NB4 (cell line): Measurements from ENCODE around the gene MAPK11.
A peak's percentile ranks its signal among the peaks of the same experiment; 100 is the strongest.

Source experiments
- DNase-seq: peaks from one replicate; pipeline ENCODE4 v3.0.0; 2010; ENCODE audit warnings: low read depth
- H3K4me3 ChIP-seq: one replicate; pipeline ENCODE4 v1.5.1; 2011; ENCODE audit warnings: mild to moderate bottlenecking, low read depth, low read length, moderate library complexity
- MYC ChIP-seq: IDR thresholded peaks from 2 replicates; pipeline ENCODE4 v1.6.1; 2011; ENCODE audit warnings: low read depth, low read length
- POLR2A ChIP-seq: IDR thresholded peaks from 2 replicates; pipeline ENCODE4 v1.6.1; 2011; ENCODE audit warnings: mild to moderate bottlenecking; ENCODE audit not compliant: insufficient read length; ENCODE audit errors: extremely low read depth
- TF ChIP-seq, protein P1 (sequence below): IDR thresholded peaks from 2 replicates; pipeline ENCODE4 v1.6.1; 2011; ENCODE audit warnings: low read depth, low read length
- TF ChIP-seq, protein P2 (sequence below): IDR thresholded peaks from one replicate; pipeline ENCODE4 v1.5.1; 2012; ENCODE audit warnings: low read depth, low read length

MAPK11 gene

DNA sequence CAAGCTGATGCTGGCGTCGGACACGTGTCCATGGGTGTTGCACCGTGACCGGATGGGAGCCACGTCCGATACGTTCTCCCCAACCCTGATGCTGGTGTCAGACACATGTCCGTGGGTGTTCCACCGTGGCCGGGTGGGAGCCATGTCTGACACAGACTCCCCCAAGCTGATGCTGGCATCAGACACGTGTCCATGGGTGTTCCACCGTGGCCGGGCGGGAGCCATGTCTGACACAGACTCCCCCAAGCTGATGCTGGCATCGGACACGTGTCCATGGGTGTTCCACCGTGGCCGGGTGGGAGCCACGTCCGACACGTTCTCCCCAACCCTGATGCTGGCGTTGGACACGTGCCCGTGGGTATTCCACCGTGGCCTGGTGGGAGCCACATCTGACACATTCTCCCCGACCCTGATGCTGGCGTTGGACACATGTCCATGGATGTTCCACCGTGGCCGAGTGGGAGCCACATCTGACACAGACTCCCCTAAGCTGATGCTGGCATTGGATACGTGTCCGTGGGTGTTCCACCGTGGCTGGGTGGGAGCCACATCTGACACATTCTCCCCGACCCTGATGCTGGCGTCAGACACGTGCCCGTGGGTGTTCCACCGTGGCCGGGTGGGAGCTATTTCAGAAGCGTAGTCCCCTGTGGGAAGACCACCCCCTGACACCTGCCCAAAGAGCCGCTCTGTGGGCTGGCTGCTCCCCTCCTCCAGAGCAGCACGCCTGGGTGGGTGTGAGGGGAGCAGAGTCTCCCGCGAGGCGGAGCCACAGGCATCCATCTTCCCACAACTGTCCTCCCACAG lies 49.4 kb downstream of the MAPK11 start:
- TF ChIP-seq POLR2A (no peak), MYC (no peak)
- TF ChIP-seq, protein P1, sequence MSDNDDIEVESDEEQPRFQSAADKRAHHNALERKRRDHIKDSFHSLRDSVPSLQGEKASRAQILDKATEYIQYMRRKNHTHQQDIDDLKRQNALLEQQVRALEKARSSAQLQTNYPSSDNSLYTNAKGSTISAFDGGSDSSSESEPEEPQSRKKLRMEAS: no peak
- TF ChIP-seq, protein P2, sequence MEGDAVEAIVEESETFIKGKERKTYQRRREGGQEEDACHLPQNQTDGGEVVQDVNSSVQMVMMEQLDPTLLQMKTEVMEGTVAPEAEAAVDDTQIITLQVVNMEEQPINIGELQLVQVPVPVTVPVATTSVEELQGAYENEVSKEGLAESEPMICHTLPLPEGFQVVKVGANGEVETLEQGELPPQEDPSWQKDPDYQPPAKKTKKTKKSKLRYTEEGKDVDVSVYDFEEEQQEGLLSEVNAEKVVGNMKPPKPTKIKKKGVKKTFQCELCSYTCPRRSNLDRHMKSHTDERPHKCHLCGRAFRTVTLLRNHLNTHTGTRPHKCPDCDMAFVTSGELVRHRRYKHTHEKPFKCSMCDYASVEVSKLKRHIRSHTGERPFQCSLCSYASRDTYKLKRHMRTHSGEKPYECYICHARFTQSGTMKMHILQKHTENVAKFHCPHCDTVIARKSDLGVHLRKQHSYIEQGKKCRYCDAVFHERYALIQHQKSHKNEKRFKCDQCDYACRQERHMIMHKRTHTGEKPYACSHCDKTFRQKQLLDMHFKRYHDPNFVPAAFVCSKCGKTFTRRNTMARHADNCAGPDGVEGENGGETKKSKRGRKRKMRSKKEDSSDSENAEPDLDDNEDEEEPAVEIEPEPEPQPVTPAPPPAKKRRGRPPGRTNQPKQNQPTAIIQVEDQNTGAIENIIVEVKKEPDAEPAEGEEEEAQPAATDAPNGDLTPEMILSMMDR: no peak
- no peak for DNase-seq
- H3K4me3 ChIP-seq: no peak overlapping the region

DNA sequence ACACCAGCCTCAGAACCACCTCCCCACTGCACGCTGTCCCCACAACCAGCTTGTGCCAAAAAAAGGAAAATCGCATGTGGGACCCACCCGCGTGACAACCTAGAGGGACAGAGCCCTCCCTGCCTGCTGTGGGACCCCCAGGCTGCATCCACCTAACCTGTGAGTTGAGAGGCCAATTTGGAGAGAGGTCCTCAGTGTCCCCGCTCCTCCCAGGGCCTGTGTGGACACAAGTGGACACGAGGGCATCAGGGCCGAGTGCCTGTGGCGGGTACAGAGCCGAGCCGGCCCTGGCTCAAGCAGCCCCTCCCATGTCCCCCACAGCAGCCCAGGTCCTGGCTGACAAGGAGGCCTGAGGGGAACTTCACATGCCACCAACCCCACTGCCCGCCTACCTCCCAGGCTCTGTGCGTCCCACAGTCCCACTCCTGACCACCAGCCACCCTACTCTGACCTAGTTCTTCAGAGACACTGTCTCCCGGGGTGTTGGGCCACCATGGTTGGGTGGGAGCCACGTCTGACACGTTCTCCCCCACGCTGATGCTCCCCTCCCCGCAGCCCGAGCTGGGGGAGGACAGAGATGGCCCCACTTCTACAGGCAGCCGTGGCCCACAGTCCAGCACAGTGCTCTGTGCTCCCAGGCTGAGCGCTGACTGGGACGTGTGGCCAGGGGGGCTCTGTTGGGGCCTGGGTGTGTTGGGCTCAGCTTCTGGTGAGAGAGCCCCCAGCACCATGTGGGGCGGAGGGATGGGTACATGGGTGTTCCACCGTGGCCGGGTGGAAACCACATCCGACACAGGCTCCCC lies 50.2 kb downstream of the MAPK11 start:
- no peak overlapping the region for H3K4me3 ChIP-seq
- DNase-seq: no peak
- TF ChIP-seq, protein P1: no peak
- no peak for TF ChIP-seq MYC
- TF ChIP-seq, protein P2: no peak
- TF ChIP-seq POLR2A: no peak

DNA sequence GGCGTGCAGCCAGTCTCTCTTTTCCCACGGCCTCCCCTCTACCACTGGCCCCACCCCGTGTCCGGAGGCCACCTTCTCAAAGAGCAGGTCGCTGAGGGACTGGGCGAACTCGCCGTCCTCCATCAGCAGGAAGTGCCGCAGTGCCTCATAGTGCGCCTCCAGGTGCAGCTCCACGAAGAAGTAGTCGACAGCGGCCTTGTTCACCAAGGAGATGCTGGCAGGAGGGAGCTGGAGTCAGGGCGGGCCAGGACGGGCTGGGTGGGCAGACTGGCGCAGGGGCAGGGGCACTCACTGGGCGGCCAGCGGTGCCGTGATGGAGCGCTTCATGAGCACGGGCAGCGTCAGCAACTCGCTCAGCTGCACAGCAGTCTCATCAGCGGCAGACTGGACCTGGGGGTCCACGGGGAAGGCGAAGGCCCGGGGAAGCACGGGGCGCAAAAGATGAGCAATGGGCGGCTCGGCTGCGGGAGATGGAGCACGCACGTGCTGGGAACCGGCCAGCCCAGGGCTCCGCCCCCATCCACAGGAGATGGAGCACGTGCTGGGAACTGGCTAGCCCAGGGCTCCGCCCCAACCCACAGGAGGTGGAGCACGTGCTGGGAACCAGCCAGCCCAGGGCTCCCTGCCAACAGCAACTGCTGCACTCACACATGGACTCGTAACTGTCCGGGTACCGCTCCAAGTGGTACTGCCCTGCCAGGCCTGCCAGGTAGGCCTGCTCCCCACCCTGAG lies 51.0 kb downstream of the MAPK11 start:
- no peak overlapping the region for H3K4me3 ChIP-seq
- peak; percentile 43 for DNase-seq
- no peak for TF ChIP-seq POLR2A
- TF ChIP-seq MYC: no peak; the same call in 1 of the 2 replicates
- TF ChIP-seq, protein P2: no peak
- TF ChIP-seq, protein P1: peak; percentile 89

DNA sequence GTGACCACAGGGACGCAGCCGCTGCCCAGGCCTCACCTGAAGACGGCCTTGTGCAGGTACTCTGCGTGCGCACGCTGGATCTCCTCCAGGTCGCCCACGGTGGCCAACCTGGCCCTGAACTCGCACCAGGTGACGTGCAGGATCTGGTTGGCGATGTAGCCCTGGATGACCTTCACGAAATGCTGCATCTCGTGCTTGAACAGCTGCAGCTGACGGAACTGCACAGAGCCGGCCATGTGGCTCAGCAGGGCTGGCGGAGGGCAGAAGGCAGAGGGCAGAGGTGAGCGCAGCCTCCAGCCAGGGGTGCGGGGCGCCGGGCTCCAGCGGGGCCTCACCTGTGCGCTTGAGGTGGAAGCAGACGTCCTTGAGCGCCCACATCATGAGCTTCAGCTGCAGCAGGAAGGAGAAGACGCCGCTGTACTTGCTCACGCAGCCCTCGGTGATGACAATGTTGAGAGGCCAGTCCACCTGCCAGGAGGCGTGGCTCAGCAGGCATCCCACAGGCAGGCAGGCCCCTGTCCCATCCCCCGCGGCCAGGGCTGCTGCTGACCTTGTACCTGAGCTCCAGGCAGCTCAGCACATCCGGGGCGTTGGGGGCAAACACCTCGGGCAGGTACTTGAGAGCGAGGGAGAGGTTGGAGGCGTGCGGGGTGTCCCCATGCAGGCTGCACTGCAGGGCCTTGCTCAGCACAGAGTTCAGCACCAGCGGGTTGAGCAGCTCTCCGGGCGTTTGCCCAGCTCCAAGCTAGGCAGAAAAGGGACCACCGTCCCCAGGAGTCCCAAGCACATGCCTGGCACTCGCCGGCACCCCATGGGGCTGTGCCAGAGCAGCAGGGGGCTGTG lies 51.8 kb downstream of the MAPK11 start:
- no peak for TF ChIP-seq POLR2A
- TF ChIP-seq, protein P2: no peak
- no peak for TF ChIP-seq MYC
- TF ChIP-seq, protein P1: no peak
- no peak for DNase-seq
- H3K4me3 ChIP-seq: no peak overlapping the region

DNA sequence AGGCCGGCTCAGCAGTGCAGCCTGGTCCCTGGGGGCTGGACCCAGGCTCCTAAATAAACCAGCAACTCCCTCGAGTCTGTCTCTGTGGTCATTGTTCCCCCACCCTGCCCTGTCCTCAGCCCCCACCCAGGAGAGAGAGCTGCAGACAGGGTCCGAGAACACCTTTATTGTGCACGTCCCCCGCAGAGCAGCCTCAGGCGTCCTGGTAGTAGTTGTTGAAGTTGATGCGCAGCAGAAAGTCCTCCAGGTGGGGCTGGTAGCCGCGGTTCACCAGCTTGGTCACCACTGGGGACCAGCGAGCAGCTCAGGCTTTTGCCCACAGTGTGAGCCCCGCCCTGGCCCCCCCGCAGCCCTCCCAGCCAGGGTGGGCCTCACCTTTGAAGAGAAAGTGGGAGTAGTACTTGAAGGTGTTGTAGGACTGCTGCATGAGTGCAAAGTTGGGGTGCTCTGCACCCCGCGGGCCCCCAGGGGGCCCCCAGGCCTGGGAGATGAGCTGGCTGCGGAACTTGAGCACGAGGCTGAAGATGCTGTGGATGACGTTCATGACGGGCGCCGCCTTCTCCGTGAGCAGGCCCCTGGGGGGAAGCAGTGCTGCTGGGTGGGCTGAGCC lies 52.5 kb downstream of the MAPK11 start:
- no peak overlapping the region for H3K4me3 ChIP-seq
- no peak for DNase-seq
- TF ChIP-seq, protein P2: no peak
- TF ChIP-seq POLR2A: no peak
- no peak for TF ChIP-seq MYC
- TF ChIP-seq, protein P1: no peak
